GM18508 (cell line): ENCODE data around the gene MYH16.
"Not testable (repeated sequence)": the region's sequence is repeated elsewhere in the genome, so short reads cannot be mapped to it uniquely, and the experiment has no call there.

Experiments
- ATAC-seq: cut with Tn5 transposase; IDR thresholded peaks from one replicate; pipeline ENCODE4 v1.9.1; 2021; ENCODE audit warnings: moderate number of reproducible peaks; ENCODE audit not compliant: insufficient read depth, unreplicated experiment

MYH16 gene

DNA sequence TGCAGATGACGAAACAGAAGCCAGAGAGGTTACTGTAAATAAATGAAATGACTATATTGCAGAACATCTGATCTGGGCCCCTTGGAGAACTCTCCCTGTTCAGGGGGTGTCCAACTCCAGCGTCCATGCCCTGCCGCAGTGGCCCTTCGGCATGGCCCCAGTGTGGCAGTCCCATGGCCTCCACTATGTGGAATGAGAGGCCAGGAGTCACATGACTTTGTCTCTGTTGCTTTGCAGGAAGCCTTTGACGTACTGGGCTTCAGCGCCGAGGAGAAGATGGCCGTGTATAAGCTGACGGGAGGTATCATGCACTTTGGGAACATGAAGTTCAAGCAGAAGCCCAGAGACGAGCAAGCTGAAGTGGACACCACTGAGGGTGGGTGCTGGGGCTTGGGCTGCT lies 15.6 kb upstream of the MYH16 start:
- no peak for ATAC-seq

DNA sequence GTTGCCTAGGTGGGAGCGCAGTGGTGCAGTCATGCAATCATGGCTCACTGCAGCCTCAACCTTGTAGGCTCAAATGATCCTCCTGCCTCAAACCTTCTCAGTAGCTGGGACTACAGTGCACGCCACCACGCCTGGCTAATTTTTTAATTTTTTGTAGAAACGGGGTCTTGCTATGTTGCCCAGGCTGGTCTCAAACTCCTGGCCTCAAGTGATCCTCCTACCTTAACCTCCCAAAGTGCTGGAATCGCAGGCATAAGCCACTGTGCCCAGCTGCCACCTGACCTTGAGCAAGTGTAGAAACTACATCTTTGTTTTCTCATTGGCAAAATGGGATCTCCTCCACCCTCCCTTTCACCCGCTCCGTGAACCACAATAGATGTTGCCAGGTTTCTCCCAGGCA lies 15.0 kb upstream of the MYH16 start:
- ATAC-seq: no peak

DNA sequence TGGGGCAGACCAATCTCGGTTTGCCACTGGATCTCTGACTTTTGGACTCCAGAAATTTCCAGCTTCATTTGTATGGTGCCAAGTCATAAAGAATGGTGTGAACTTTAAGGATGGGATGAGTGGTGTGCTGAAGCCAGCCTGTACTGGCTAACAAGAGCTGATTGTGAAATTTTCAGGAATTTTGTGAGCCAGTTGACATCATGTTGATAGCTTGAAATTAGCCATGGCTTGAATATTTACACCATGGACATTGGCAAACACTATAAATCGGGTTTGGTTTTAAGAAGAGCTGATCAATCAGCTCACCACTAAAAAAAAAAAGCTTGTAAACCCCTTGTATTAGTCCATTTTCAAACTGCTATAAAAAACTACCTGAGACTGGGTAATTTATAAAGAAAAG lies 14.1 kb upstream of the MYH16 start:
- ATAC-seq: no peak

DNA sequence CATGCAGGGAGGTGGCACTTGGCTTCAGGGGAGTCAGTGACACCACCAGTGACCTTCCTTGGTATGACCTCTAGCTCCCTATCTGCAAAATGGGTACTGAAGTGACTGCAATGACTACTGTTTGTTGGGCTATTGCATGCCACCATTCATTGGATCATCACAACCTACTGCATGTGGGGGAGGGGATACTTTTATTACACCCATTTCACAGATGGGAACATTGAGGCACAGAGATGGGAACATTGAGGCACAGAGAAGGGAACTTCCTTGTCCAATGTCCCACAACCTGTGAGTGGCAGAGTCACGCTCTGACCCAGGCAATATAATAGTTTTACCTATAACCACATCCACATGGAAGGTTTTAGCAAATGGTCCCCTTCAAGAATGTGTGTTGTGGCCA lies 12.2 kb upstream of the MYH16 start:
- ATAC-seq: no peak

DNA sequence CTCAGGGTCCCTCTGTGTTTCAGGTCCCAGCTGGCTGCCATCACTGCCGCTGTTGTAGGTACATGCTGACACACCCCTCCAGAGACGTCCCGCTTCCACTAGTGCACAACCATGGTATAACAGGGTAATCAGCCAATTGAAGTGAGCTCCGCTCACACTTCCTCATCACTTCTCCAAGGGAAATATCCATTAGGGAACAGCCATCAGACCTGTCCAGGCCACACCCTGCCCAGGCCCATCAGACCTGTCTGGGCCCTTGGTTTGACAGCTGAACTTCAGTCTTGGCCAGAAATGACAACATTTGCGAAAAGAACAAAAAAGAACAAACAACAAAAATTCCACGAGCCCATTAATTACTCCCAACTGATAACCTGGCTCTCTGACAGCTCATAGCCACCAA lies 11.0 kb upstream of the MYH16 start:
- ATAC-seq: no peak

DNA sequence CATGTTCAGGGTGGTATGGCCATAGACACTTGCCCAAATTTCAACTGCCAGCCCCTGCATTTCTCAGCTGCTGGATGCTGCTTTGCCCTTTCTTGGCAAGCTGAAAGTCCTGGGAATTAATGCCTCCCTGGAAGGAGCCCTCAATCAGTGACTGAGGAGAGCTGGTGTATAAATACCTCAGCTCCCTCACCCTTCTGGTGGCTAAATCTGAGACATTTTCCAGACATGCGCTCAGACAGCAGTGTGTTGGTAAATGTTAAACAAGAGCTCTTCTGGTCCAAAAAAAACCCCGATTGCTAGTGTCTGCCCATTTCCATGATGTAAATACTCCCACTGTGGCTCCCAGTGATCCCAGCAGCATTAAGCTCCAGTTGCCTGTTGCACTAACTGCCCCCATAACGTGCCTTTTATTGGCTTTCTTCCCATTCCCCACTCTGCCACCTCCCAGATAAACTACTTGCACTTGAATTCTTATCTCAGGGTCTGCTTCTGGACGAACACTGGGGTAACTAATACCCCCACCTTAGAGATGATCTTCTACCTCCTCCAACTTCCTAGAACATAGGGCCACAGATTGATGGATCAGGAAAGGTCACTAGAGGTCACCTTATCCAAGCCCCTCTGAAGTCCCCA lies 6.7 kb upstream of the MYH16 start:
- ATAC-seq: no peak

DNA sequence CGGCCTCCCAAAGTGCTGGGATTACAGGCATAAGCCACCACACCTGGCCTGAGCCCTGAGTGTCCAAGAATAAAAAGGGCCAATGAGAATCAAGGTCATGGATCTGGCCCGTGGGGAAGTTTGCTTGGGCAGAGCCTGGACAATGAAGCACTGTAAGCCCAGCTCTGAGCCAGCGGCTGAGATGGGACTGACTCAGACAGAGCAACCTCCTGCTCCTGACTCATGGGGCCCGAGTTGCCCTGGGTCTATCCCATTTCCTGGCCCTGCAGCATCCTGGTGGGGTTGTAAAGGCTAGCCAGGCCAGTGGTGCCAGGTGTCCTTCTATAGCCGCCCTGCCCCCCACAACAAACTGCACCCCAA lies 5.2 kb upstream of the MYH16 start:
- ATAC-seq: no peak

DNA sequence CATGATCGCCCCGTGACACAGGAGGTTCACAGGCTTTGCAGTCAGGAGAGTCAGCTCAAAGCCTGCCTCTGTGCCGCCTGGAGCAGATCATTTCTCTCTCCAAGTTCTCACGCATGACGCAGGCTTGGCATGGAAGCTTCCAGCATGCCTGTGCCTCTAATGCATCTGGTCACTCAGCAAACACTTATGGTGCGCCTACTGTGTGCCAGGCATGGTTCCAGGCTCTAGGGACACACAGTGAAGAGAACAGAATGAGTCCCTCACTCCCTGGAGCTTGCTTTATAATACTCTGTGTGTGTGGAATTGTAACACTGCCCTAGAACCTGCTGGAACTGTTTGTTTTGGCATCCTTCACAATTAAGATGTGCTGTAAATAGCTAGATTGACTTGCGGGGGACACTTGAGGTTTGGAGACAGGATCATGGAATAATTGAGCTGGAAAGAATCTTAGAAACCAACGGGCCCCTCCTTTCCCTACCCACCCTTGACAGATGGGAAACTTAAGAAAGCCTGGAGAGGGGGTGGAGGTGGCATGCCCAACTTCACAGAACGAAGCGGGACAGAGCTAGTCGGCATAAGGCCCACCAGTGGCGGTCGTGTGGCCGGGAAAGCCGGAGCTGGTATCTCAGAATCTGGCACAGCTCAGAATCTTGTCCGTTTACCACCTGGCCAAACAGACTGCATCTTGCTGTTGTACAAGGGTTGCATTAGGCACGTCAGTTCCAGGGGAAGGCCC lies 4.6 kb upstream of the MYH16 start:
- no peak for ATAC-seq

DNA sequence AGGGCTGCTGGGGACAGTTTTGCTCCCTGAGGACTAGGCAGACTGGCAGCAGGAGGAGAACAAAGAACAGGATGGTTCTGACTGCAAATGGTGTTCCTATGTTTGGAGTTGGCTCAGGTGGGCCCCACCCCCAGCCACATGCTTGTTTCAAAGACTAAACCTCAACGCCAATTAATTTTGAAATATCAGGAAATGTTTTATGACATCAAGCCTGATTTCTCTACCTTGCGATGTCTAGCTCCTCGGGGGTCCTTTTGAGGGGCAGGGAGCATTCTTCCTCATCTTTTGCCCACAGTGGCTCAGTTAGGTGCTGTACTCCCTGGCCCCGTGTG lies 4.1 kb upstream of the MYH16 start:
- ATAC-seq: no peak

DNA sequence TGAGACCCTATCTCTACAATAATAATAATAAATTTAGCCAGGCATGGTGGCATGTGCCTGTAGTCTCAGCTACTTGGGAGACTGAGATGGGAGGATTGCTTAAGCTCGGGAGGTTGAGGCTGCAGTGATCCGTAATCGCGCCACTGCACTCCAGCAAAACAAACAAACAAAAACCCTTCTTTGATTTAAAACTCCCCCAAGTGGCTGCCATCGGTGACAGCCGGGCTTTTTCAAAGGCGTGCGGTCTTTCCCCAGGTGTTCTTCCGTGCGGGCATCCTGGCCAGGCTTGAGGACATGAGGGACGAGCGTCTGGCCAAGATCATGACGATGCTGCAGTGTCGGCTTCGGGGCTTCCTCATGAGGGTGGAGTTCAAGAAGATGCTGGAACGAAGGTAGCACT lies 1.9 kb upstream of the MYH16 start:
- ATAC-seq: no peak

DNA sequence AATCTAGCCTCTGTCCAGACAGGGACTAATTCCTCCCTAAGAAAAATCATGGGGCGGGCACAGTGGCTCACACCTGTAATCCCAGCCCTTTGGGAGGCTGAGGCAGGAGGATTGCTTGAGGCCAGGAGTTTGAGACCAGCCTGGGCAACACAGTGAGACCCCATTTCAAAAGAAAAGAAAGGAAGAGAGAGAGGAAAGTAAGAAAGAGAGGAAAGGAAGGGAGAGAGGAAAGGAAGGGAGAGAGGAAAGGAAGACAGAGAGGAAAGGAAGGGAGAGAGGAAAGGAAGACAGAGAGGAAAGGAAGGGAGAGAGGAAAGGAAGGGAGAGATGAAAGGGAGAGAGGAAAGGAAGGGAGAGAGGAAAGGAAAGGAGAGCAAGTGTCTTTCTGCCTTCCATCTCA lies 922 bp downstream of the MYH16 start:
- not testable (repeated sequence) for ATAC-seq

DNA sequence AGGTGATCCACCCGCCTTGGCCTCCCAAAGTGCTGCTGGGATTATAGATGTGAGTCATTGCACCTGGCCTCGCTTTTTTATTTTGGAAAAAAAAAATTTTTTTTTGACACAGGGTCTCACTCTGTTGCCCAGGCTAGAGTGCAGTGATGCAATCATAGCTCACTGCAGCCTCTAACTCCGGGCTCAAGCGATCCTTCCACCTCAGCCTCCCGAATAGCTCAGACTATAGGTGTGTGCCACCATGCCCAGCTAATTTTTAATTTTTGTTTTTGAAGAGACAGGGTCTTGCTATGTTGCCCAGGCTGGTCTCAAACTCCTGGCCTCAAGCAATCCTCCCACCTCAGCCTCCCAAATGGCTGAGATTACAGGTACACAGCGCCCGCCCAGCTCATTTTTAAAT lies 2.3 kb downstream of the MYH16 start:
- ATAC-seq: not testable (repeated sequence)

DNA sequence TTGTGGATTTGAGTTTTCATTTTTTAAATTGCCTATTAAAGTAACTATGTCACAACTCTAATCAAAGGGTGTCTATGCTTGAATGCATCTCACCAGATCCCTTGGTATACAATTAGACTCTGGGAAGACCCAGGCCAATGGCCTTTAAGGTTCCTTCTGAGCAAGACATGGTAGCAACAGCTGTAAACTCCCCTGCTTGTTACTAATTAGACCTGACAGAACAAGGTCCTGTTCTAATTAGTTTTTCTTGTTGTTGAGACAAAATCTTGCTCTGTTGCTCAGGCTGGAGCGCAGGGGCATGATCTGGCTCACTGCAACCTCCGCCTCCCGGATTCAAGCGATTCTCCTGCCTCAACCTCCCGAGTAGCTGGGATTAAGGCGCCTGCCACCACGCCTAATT lies 2.9 kb downstream of the MYH16 start:
- ATAC-seq: no peak

DNA sequence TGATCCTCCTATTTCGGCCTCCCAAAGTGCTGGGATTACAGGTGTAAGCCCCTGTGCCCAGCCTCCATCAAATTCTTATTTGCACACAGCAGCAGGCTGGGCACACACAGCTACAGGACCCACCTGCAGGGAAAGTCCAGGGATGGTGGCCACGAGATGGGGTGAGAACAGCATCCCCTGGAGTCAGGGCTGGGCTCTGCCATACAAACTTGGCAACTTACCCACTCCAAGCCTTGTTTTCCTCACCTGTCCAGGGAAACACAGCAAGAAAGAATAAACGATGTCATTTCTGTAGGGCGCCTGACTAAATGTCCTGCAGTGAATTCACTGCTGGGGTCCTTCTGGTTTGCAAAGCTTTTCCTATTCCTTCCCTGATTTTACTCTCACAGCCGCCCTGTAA lies 5.5 kb downstream of the MYH16 start:
- no peak for ATAC-seq

DNA sequence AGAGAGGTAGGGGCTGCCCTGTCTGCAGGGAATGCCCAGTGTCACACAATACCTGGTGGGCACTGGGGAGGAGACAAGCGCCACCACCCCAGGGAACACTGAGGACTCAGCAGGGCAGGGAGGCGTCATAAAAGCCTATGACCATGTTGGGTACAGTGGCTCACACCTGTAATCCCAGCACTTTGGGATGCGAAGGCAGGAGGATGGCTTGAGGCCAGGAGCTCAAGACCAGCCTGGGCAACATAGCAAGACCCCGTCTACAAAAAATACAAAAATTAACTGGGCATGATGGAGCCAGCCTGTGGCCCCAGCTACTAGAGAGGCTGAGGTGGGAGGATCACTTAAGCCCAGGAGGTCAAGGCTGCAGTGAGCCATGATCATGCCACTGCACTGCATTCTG lies 11.5 kb downstream of the MYH16 start:
- ATAC-seq: not testable (repeated sequence)

DNA sequence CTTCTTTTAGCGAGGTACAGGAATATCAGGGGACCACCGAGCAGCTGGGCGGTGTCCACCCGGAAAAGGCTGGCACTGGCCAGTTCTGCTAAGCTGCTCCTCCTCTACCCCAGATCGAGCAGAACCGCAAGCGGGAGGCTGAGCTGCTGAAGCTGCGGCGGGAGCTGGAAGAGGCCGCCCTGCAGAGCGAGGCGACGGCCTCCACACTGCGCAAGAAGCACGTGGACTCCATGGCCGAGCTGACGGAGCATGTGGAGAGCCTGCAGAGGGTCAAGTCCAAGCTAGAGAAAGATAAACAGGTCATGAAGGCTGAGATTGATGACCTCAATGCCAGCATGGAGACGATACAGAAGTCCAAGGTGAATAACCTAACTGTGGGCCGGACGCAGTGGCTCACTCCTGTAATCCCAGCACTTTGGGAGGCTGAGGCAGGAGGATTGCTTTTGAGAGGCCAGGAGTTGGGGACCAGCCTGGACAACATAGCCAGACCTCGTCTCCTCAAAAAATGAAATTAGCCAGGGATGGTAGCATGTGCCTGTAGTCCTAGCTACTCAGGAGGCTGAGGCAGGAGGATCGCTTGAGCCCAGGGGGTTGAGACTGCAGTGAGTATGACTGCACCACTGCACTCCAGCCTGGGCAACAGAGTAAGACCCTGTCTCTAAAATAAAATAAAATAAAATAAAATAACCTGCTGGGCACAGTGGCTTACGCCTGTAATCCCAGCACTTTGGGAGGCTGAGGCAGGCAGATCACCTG lies 15.3 kb downstream of the MYH16 start:
- ATAC-seq: no peak

DNA sequence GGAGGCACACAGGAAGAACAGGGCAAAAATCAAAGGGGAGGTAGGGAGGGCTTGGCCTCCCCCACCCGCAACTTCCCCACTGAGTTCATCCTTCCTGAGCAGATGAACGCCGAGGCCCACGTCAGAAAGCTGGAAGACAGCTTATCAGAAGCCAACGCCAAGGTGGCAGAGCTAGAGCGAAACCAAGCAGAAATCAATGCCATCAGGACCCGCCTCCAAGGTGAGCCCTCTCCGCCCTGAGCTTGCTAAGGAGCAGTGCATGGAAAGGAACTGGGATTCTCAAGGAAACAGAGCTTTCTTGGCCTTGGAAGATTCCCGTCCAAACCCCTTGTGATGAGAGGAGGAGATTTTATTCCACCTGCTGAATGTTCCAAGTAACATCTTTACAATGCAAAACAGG lies 16.5 kb downstream of the MYH16 start:
- no peak for ATAC-seq

DNA sequence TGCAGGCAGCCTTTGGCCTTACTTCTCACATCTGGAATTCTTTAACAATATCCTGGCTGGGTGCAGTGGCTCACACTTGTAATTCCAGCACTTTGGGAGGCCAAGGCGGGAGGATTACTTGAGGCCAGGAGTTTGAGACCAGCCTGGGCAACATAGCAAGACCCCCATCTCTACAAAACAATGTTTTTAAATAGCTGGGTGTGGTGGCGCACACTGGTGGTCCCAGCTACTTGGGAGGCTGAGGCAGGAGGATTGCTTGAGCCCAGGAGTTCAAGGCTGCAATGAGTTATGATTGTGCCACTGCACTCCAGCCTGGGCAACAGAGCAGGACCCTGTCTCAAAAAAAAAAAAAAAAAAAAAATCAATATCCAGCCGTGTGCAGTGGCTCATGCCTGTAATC lies 17.5 kb downstream of the MYH16 start:
- not testable (repeated sequence) for ATAC-seq

DNA sequence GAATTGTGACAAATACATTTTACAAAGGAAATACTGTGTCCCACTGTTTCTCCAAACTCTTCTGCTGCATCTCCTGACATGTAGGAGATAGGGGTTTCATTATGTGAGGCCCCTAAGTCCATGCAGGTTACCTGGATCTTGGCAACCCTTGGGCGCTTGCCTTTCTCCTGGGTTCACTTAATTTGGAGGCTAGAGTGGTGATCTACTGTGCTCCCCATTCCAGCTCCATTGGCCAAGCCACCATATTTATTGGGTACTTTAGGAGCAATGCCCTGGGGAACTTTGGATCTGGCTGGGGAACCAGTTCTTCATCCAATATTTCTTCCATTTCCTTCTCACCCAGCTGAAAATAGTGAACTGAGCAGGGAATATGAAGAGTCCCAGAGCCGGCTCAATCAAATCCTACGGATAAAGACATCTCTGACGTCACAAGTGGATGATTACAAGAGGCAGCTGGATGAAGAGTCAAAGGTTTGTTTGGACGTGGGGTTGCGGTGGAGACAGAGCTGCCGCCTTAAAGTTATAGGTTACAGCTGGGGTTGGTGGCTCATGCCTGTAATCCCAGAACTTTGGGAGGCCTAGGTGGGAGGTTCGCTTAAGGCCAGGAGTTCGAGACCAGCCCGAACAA lies 18.5 kb downstream of the MYH16 start:
- ATAC-seq: no peak

DNA sequence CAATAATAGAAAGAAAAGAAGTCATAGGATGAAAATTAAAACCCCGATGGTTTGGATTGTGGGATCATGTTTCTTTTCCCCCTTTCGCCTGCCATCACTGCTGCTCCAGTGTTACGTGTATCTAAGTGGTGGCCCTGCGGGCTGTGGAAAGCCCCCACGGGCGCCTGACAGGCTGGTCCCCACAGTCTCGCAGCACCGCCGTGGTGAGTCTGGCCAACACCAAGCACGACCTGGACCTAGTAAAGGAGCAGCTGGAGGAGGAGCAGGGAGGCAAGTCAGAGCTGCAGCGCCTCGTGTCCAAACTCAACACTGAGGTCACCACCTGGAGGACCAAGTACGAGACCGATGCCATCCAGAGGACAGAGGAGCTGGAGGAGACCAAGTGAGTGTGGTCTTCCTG lies 19.5 kb downstream of the MYH16 start:
- ATAC-seq: no peak

DNA sequence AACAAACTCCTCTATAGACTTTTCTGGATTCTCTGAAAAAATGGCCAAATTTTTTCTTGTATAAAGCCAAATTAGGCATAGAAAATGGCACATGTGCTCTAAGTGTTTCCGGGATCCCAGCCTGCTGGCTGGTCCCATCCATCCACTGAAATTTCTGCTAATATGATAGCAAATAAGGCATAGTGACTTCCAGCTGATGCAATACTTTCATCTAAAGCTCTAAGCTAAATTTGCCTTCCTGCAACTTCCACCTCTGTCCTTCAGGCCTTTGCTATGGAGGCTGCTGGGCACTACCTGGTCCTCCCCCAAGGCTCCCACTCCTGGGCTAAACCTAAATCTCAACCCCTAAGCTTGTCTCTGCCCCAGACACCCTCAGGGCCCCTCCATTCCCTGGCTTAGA lies 20.5 kb downstream of the MYH16 start:
- no peak for ATAC-seq
